Measurements from ENCODE around the gene HSPA12A. TPM values are rescaled to one million over a fixed set of nuclear protein-coding genes. Genes with fewer than 3 reads are reported as not detected.

Gene HSPA12A
- total RNA-seq, 1 donor from 2014 or later = 4.0 TPM

GRCh38 chr10:116686632-116687031 lies 55.7 kb downstream of the HSPA12A start:
- no peak for TF ChIP-seq CTCF (IDR thresholded peaks at IDR 0.05)
- Mint-ChIP-seq H3K27me3 (ENCODE audit: unreplicated experiment) (no peaks in the 10 kb centered on the region), H3K4me1 (ENCODE audit: unreplicated experiment) (peaks cover 8% of the 10 kb centered on the region), H3K27ac (ENCODE audit: unreplicated experiment) (no peak overlapping the region), H3K36me3 (ENCODE audit: unreplicated experiment) (no peaks in the 10 kb centered on the region), H3K4me3 (ENCODE audit: unreplicated experiment) (no peak overlapping the region), H3K9me3 (ENCODE audit: unreplicated experiment) (no peaks in the 10 kb centered on the region)
- DNase-seq (ENCODE audit: extremely low spot score, unreplicated experiment) = no peak

DNA sequence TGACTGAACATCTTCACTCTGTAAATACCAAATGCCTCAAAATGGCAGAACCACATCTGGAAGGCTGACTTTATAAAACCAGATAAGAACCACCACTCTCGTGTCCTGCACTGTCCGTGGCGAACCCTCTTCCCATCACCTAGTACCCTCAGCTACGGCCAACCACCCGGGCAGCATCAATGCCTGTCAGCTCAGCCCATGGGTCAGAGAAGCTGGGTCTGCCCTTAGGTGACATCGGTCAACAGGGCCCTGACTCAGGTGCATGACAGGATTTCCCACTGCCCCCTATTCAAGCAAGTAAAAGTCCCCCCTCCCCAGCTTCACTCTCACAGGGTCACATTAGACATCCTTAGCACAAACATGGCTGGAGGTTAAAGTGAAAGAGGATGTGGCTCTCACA lies 56.6 kb downstream of the HSPA12A start:
- peaks cover 5% of the 10 kb centered on the region for H3K4me1 Mint-ChIP-seq (ENCODE audit: unreplicated experiment)
- H3K4me3 Mint-ChIP-seq (ENCODE audit: unreplicated experiment) = no peak overlapping the region
- no peaks in the 10 kb centered on the region for H3K36me3 Mint-ChIP-seq (ENCODE audit: unreplicated experiment)
- no peaks in the 10 kb centered on the region for H3K9me3 Mint-ChIP-seq (ENCODE audit: unreplicated experiment)
- H3K27ac Mint-ChIP-seq (ENCODE audit: unreplicated experiment) = no peak overlapping the region
- no peak for DNase-seq (ENCODE audit: extremely low spot score, unreplicated experiment)
- H3K27me3 Mint-ChIP-seq (ENCODE audit: unreplicated experiment) = no peaks in the 10 kb centered on the region
- no peak for TF ChIP-seq CTCF (IDR thresholded peaks at IDR 0.05)

- Mint-ChIP-seq H3K4me1 (ENCODE audit: unreplicated experiment) (peaks cover 1% of the 10 kb centered on the region), H3K27ac (ENCODE audit: unreplicated experiment) (no peak overlapping the region), H3K27me3 (ENCODE audit: unreplicated experiment) (no peaks in the 10 kb centered on the region), H3K36me3 (ENCODE audit: unreplicated experiment) (no peaks in the 10 kb centered on the region), H3K9me3 (ENCODE audit: unreplicated experiment) (no peaks in the 10 kb centered on the region), H3K4me3 (ENCODE audit: unreplicated experiment) (no peak overlapping the region)
- DNase-seq (ENCODE audit: extremely low spot score, unreplicated experiment) = no peak
- TF ChIP-seq CTCF (IDR thresholded peaks at IDR 0.05) = no peak
Measured at GRCh38 chr10:116684781-116685180, 57.6 kb downstream of the HSPA12A start.

DNA sequence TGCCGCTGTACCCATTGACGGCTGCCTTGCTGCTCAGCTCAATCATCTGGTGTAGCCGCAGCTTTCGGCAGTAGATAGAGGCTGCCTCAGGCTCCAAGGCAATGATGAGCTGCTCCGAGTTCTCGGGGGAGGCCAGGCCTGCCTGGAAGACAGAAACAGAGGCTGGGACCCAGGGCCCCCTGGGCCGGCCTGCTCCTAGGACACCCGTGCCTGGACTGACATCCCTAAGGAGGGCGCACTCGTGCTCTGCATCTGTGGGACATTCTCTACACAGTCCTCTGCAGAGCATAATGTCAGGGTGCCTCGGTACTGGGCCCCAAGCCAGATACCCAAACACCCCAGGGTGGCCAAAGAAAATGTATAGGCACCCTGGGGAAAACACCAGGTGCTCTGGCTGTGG lies 58.5 kb downstream of the HSPA12A start:
- Mint-ChIP-seq H3K36me3 (ENCODE audit: unreplicated experiment) (no peaks in the 10 kb centered on the region), H3K4me1 (ENCODE audit: unreplicated experiment) (peaks cover 1% of the 10 kb centered on the region)

DNA sequence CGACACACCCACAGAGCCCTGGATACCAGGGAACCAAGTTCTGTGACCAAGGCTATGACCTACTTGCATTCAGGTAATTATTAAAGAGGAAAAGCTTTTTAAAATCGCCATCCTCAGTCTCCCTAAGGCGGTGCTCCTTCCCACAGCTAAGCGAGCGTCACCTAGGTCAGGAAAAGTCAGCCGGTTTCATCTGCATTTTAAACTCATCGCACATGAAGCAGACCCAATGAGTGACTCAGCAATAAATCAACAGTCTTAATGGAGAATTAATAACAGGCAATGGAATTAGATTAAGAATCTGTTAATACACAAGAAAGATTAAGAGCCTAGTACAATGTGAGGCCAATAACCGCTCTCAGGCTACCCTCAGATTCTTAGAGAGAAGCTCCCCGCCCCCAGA lies 59.2 kb downstream of the HSPA12A start:
- H3K4me3 Mint-ChIP-seq (ENCODE audit: unreplicated experiment) = no peak overlapping the region
- TF ChIP-seq CTCF (IDR thresholded peaks at IDR 0.05) = no peak
- H3K27me3 Mint-ChIP-seq (ENCODE audit: unreplicated experiment) = no peaks in the 10 kb centered on the region
- H3K4me1 Mint-ChIP-seq (ENCODE audit: unreplicated experiment) = peaks cover 1% of the 10 kb centered on the region
- H3K9me3 Mint-ChIP-seq (ENCODE audit: unreplicated experiment) = no peaks in the 10 kb centered on the region
- no peak for DNase-seq (ENCODE audit: extremely low spot score, unreplicated experiment)
- no peak overlapping the region for H3K27ac Mint-ChIP-seq (ENCODE audit: unreplicated experiment)
- no peaks in the 10 kb centered on the region for H3K36me3 Mint-ChIP-seq (ENCODE audit: unreplicated experiment)

More for the DNA sequence above, 58.5 kb downstream of the HSPA12A start:
- TF ChIP-seq CTCF (IDR thresholded peaks at IDR 0.05) = no peak
- no peaks in the 10 kb centered on the region for H3K9me3 Mint-ChIP-seq (ENCODE audit: unreplicated experiment)
- no peak for DNase-seq (ENCODE audit: extremely low spot score, unreplicated experiment)
- H3K4me3 Mint-ChIP-seq (ENCODE audit: unreplicated experiment) = no peak overlapping the region
- no peak overlapping the region for H3K27ac Mint-ChIP-seq (ENCODE audit: unreplicated experiment)
- no peaks in the 10 kb centered on the region for H3K27me3 Mint-ChIP-seq (ENCODE audit: unreplicated experiment)
